Measurements from ENCODE around the gene HES7.
A peak's percentile ranks its signal among the peaks of the same experiment; 100 is the strongest.

DNA sequence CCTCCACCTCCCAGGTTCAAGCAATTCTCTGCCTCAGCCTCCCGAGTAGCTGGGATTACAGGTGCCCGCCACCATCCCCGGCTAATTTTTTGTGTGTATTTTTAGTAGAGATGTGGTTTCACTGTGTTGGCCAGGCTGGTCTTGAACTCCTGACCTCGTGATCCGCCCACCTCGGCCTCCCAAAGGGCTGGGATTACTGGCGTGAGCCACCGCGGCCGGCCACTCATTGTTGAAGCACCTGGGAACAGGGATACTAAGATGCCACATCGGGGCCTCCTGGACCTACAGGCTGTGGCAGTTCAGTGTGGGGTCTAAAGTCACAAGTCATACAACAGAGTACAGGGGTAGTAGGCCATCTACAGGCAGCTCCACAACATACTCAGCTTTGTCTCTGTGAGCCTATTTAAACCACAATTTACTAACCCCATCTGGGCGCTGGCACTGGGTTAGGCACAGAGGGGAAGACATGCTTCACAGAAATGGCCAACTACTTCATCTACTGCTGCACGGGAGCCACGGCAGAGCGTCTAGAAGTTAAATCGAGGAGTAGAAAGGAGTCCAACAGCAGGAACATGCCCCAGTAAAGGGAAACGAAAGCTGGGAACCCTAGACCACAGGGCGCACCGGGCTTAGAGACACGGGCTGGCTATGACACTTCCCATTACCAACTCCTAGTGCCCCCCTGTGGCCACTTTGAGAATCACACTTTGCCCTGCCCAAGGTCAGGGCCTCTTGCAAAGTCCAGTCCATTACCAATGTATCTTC is 34.5 kb upstream of the HES7 start:
- peak in 3 of 4 experiments; percentile 82 to 89 (median 84) for TF ChIP-seq CTCF (IDR thresholded peaks at IDR 0.05)
- peak; percentile 40 to 68 (median 64) for TF ChIP-seq POLR2AphosphoS5 (IDR thresholded peaks at IDR 0.05)

Measured in sigmoid colon (tissue), 4 donors.